K562 (cell line): ENCODE data around the gene NSRP1. TPM values are rescaled to one million over a fixed set of nuclear protein-coding genes. Genes with fewer than 3 reads are reported as not detected.

Experiments used
- CHD7 ChIP-seq: fragments of 200-600 bp; sonication (generic); IDR thresholded peaks from one replicate; pipeline ENCODE4 v1.6.1; 2012; ENCODE audit warnings: mild to moderate bottlenecking, low read depth, low read length, inconsistent platforms
- polyA plus RNA-seq, 8 experiments: library from polyadenylated mRNA; depleted of rRNA in 4 of 8; stranded (reverse) in 5 of 8; unstranded in 3 of 8; fragments of >200 nt; fragmentation: Nextera tagmentation in 2 of 8; fragmentation: Illumina TruSeq in 1 of 8; extraction: Ambion mirVana in 2 of 8; extraction: Trizol in 1 of 8; gene quantifications; 2 replicates each; pipeline versions ENCODE4 v1.2.1 to v1.2.3, GENCODE V29; 2011 to 2014; ENCODE audit warnings: inconsistent platforms in 1 of 8, missing spikeins in 1 of 8
- total RNA-seq, 7 experiments: library from RNA; depleted of rRNA in 6 of 7; stranded (reverse); fragments of >200 nt in 6 of 7; fragmentation: Illumina TruSeq in 2 of 7; extraction: Trizol in 2 of 7; gene quantifications; 2 replicates each; pipeline versions ENCODE4 v1.2.1 to v1.2.3, GENCODE V29; 2011 to 2021; ENCODE audit warnings: low replicate concordance in 1 of 7

The NSRP1 gene
- total and polyA plus RNA-seq, 9 of the 15 experiments (the other 6 are each of a cell fraction or from before 2014, with no cell fraction given), result 18.4 to 68.6 (median 32.7) TPM

DNA sequence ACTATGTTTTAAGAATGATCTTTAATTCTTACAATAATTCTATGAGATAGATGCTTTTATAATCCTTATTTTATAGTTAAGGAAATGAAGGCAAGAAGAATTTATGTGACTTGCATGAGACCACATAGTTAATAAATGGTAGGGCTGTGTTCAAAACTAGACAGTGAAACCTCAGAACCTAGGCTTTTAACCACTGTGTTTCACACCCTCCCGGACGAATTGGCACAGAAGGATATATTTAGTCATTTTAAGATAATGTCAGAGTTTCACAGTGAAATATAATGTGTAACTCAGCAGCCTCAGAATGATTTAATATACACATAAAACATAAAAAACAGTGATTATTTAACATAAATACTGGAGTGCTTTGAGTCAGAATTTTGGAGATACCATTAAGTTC lies 57.0 kb downstream of the NSRP1 start (continued):
- TF ChIP-seq CHD7, result no peak
